ENCODE results near the gene ANK2.

DNA sequence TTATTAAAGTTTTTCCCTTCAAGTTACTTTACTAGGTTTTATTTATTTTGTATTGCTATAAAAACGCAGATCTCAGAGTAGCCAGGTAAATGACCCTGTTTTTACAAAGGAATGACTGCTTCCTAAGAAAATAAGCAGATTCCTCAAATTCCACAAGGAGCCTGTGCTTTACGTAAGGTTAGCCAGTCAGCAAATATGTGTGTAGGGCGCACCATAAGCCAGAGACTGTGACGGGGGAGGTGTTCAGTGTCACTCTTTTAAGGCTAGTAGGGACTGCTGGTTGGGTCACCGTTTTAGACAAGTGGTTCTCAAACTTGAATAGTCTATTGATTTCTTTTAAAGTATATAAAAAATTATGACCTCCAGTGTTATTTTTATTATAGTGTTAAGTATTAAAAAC is 119.9 kb downstream of the ANK2 start:
- TF ChIP-seq, protein P1, sequence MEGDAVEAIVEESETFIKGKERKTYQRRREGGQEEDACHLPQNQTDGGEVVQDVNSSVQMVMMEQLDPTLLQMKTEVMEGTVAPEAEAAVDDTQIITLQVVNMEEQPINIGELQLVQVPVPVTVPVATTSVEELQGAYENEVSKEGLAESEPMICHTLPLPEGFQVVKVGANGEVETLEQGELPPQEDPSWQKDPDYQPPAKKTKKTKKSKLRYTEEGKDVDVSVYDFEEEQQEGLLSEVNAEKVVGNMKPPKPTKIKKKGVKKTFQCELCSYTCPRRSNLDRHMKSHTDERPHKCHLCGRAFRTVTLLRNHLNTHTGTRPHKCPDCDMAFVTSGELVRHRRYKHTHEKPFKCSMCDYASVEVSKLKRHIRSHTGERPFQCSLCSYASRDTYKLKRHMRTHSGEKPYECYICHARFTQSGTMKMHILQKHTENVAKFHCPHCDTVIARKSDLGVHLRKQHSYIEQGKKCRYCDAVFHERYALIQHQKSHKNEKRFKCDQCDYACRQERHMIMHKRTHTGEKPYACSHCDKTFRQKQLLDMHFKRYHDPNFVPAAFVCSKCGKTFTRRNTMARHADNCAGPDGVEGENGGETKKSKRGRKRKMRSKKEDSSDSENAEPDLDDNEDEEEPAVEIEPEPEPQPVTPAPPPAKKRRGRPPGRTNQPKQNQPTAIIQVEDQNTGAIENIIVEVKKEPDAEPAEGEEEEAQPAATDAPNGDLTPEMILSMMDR (IDR thresholded peaks at IDR 0.05; ENCODE audit: low read depth, low read length, missing input control), result no peak
- TF ChIP-seq RAD21 (IDR thresholded peaks at IDR 0.05), result no peak
- TF ChIP-seq, protein P2, sequence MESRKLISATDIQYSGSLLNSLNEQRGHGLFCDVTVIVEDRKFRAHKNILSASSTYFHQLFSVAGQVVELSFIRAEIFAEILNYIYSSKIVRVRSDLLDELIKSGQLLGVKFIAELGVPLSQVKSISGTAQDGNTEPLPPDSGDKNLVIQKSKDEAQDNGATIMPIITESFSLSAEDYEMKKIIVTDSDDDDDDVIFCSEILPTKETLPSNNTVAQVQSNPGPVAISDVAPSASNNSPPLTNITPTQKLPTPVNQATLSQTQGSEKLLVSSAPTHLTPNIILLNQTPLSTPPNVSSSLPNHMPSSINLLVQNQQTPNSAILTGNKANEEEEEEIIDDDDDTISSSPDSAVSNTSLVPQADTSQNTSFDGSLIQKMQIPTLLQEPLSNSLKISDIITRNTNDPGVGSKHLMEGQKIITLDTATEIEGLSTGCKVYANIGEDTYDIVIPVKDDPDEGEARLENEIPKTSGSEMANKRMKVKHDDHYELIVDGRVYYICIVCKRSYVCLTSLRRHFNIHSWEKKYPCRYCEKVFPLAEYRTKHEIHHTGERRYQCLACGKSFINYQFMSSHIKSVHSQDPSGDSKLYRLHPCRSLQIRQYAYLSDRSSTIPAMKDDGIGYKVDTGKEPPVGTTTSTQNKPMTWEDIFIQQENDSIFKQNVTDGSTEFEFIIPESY (IDR thresholded peaks at IDR 0.05), result no peak

All from liver (tissue), 3 donors.